22Rv1 (cell line): ENCODE results near the gene SNAPC3.
"Not testable (repeated sequence)": the region's sequence is repeated elsewhere in the genome, so short reads cannot be mapped to it uniquely, and the experiment has no call there.

Experiments
- ZFX ChIP-seq: fragments of 450-650 bp; IDR thresholded peaks from 2 replicates; pipeline ENCODE4 v1.6.1; 2017; ENCODE audit warnings: antibody characterized with exemption, borderline replicate concordance
- TF ChIP-seq, protein P1 (sequence below): fragments of 450-650 bp; IDR thresholded peaks from 2 replicates; pipeline ENCODE4 v1.5.1; 2017; ENCODE audit warnings: mild to moderate bottlenecking

GRCh38 chr9:15379888-15380287 is 42.8 kb upstream of the SNAPC3 start:
- TF ChIP-seq, protein P1, sequence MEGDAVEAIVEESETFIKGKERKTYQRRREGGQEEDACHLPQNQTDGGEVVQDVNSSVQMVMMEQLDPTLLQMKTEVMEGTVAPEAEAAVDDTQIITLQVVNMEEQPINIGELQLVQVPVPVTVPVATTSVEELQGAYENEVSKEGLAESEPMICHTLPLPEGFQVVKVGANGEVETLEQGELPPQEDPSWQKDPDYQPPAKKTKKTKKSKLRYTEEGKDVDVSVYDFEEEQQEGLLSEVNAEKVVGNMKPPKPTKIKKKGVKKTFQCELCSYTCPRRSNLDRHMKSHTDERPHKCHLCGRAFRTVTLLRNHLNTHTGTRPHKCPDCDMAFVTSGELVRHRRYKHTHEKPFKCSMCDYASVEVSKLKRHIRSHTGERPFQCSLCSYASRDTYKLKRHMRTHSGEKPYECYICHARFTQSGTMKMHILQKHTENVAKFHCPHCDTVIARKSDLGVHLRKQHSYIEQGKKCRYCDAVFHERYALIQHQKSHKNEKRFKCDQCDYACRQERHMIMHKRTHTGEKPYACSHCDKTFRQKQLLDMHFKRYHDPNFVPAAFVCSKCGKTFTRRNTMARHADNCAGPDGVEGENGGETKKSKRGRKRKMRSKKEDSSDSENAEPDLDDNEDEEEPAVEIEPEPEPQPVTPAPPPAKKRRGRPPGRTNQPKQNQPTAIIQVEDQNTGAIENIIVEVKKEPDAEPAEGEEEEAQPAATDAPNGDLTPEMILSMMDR = not testable (repeated sequence)
- TF ChIP-seq ZFX = not testable (repeated sequence)
